PC-3 (cell line): ENCODE results near the gene RTBDN. TPM values are rescaled to one million over a fixed set of nuclear protein-coding genes. Genes with fewer than 3 reads are reported as not detected.

Experiments
- ATAC-seq: fragments of 200-7000 bp; cut with Tn5 transposase; 2 replicates; pipeline ENCODE4 v1.9.1; 2020; ENCODE audit warnings: mild to moderate bottlenecking, moderate library complexity
- BruUV-seq: library from RNA; stranded (reverse); fragments of 400-500 nt; replicated peaks from 2 replicates; lab custom pipeline; 2021; lab: Mats Ljungman, UMichigan
- CTCF ChIA-PET: fragments of 300-600 bp; sonication (Branson Sonifier 250); formaldehyde crosslinking; loops from one replicate; lab custom pipeline; 2022; ENCODE audit warnings: antibody characterized with exemption; lab: Charles Lee
- POLR2A ChIA-PET: fragments of 300-600 bp; sonication (Branson Sonifier 250); formaldehyde crosslinking; loops from one replicate; lab custom pipeline; 2022; ENCODE audit warnings: antibody characterized with exemption; ENCODE audit not compliant: unreplicated experiment; lab: Charles Lee
- DNase-seq: peaks from one replicate; pipeline ENCODE4 v3.0.0-alpha.2; 2015
- H2AFZ ChIP-seq: fragments of 300-600 bp; sonication (generic); 2 replicates; pipeline ENCODE4 v1.6.0; 2016; ENCODE audit warnings: antibody characterized with exemption, low read length
- H3F3A ChIP-seq: fragments of 300-600 bp; sonication (generic); one replicate; pipeline ENCODE4 v1.6.0; 2017; ENCODE audit warnings: antibody characterized with exemption, low read length, control low read depth, mild to moderate bottlenecking; ENCODE audit not compliant: unreplicated experiment
- H3K27ac ChIP-seq: fragments of 300-600 bp; sonication (generic); 2 replicates; pipeline ENCODE4 v1.5.1; 2016; ENCODE audit warnings: mild to moderate bottlenecking, low read length
- H3K27me3 ChIP-seq: fragments of 300-600 bp; sonication (generic); 2 replicates; pipeline ENCODE4 v1.6.1; 2016; ENCODE audit warnings: low read length, mixed read lengths
- H3K36me3 ChIP-seq: fragments of 300-600 bp; sonication (generic); 2 replicates; pipeline ENCODE4 v1.6.1; 2016; ENCODE audit warnings: low read depth, mixed run types, low read length, mixed read lengths
- H3K4me1 ChIP-seq: fragments of 300-600 bp; sonication (generic); 2 replicates; pipeline ENCODE4 v1.5.1; 2016; ENCODE audit warnings: low read length; ENCODE audit not compliant: insufficient read depth
- H3K4me2 ChIP-seq: fragments of 300-600 bp; sonication (generic); 2 replicates; pipeline ENCODE4 v1.6.0; 2016; ENCODE audit warnings: low read length
- H3K4me3 ChIP-seq: fragments of 300-600 bp; sonication (generic); 2 replicates; pipeline ENCODE4 v1.5.1; 2016; ENCODE audit warnings: mild to moderate bottlenecking, low read length, mixed read lengths
- H3K79me2 ChIP-seq: fragments of 300-600 bp; sonication (generic); 2 replicates; pipeline ENCODE4 v1.6.1; 2017; ENCODE audit warnings: low read length, mixed read lengths
- H3K9ac ChIP-seq: fragments of 300-600 bp; sonication (generic); 2 replicates; pipeline ENCODE4 v1.6.0; 2016; ENCODE audit warnings: mild to moderate bottlenecking, low read length
- H3K9me2 ChIP-seq: fragments of 300-600 bp; sonication (generic); replicated peaks from 2 replicates; pipeline ENCODE4 v1.6.1; 2016; ENCODE audit warnings: mixed run types, low read length, mixed read lengths
- H3K9me3 ChIP-seq: fragments of 300-600 bp; sonication (generic); 2 replicates; pipeline ENCODE4 v1.6.1; 2016; ENCODE audit warnings: low read length, mixed read lengths
- H4K20me1 ChIP-seq: fragments of 300-600 bp; sonication (generic); 2 replicates; pipeline ENCODE4 v1.6.1; 2016; ENCODE audit warnings: low read length, mixed read lengths
- CTCF ChIP-seq: fragments of 300-600 bp; sonication (generic); conservative IDR thresholded peaks from 2 replicates; pipeline ENCODE4 v1.5.1; 2017; ENCODE audit warnings: antibody characterized with exemption, low read depth, mild to moderate bottlenecking, low read length
- EZH2 ChIP-seq: fragments of 300-600 bp; sonication (generic); IDR thresholded peaks from one replicate; pipeline ENCODE4 v1.6.1; 2017; ENCODE audit warnings: antibody characterized with exemption, mild to moderate bottlenecking, low read length; ENCODE audit not compliant: unreplicated experiment
- EZH2phosphoT487 ChIP-seq: fragments of 300-600 bp; sonication (generic); IDR thresholded peaks from 2 replicates; pipeline ENCODE4 v1.6.1; 2018; ENCODE audit warnings: mild to moderate bottlenecking, antibody characterized with exemption, low read length, borderline replicate concordance
- intact Hi-C: fragments of 100-400 bp; cut with micrococcal nuclease; formaldehyde crosslinking; loops from 2 replicates; pipeline ENCODE4 v1.9.0; 2023
- total RNA-seq: library from RNA; depleted of rRNA; stranded (reverse); fragments of >200 nt; gene quantifications from 2 replicates; pipeline ENCODE4 v1.2.3, GENCODE V29; 2014

RTBDN gene
- total RNA-seq, 1 experiment from 2014 or later, result 3.7 TPM

GRCh38 chr19:12789904-12790619, 44.3 kb downstream of the RTBDN start:
- DNase-seq, result peak; percentile 94

DNA sequence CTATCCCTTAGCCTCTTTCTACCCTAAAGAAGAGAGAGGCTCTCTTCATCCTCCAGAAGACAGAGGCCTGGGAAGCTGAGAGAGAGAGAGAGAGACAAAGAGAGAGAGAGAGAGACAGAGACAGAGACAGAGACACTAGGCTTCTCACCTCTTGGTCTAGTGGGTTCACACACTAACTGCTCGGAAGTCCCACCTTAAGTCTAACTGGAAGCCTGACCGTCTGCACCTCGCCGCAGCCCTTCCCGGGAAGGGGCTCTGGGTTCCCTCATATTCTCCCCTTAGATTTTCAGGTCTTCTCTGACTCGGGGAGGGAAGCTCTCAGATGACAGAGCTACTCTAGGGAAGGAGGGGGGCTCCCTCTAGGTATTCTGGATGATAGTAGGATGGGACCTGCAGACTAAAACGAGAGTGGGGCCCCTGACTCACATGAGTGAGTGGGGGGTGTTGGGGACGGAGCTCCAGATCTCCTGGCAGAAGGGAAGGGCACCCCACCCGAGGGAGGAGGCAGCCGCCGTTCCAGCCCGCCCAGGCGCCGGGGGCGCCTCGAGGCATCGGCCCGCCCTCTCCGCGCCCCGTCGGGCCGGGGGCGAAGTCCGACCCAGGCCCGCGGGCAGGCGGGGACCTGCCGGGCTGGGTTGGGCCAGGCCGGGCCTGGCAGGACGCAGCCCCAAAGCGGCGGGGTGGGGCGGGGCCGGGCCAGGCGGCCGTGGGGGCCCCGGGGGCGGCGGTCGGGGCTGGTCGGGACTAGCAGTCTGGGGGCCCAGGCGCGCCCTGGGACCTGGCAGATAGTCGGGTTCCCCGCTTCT, 45.1 kb downstream of the RTBDN start:
- Histone ChIP-seq H3K4me2 (peak overlapping the region; percentile 92), H3K27me3 (no peaks in the 10 kb centered on the region), H4K20me1 (peaks cover 16% of the 10 kb centered on the region), H3K4me1 (peaks cover 61% of the 10 kb centered on the region), H3K9ac (peak overlapping the region; percentile 52), H2AFZ (peak overlapping the region; percentile 70), H3F3A (peaks cover 12% of the 10 kb centered on the region), H3K4me3 (peak overlapping the region; percentile 90), H3K79me2 (peaks cover 21% of the 10 kb centered on the region), H3K36me3 (no peaks in the 10 kb centered on the region), H3K9me3 (no peaks in the 10 kb centered on the region), H3K9me2 (no peaks in the 10 kb centered on the region), H3K27ac (peak overlapping the region; percentile 69)
- DNase-seq (peak; percentile 25), ATAC-seq (peak; percentile 0)
- ChIA-PET CTCF (interaction anchor here (0.5 to 0.7 kb wide), 2 partner anchors 9 to 11 kb away, joined by 3 to 4 read pairs; no protein-coding TSS in a partner anchor), POLR2A (no interaction called here)
- no TSS peak for BruUV-seq
- intact Hi-C loops, result no loop called here
- TF ChIP-seq EZH2 (no peak), EZH2phosphoT487 (no peak), CTCF (no peak)

More at GRCh38 chr19:12789904-12790619, 44.3 kb downstream of the RTBDN start:
- POLR2A ChIA-PET, result no interaction called here
- Histone ChIP-seq H3F3A (peaks cover 12% of the 10 kb centered on the region), H3K27me3 (no peaks in the 10 kb centered on the region), H3K36me3 (no peaks in the 10 kb centered on the region), H3K9ac (peak overlapping the region; percentile 52), H3K4me1 (peaks cover 58% of the 10 kb centered on the region), H3K9me3 (no peaks in the 10 kb centered on the region), H3K4me3 (peak overlapping the region; percentile 90), H4K20me1 (peaks cover 16% of the 10 kb centered on the region), H3K27ac (peak overlapping the region; percentile 69), H3K4me2 (peak overlapping the region; percentile 92), H3K79me2 (peaks cover 21% of the 10 kb centered on the region), H2AFZ (peak overlapping the region; percentile 70), H3K9me2 (no peaks in the 10 kb centered on the region)
- no TSS peak for BruUV-seq
- intact Hi-C loops, result no loop called here
- TF ChIP-seq CTCF, result no peak
- TF ChIP-seq EZH2phosphoT487, result peak; percentile 90
- peak; percentile 34 for ATAC-seq
- CTCF ChIA-PET, result interaction anchor here (0.5 kb wide), 1 partner anchor 10 kb away, joined by 3 read pairs; no protein-coding TSS in a partner anchor
